ENCODE measurements around the gene C1orf198. TPM values are rescaled to one million over a fixed set of nuclear protein-coding genes. Genes with fewer than 3 reads are reported as not detected.

The C1orf198 gene
- polyA plus RNA-seq, 1 experiment = 52.7 TPM

GRCh38 chr1:230807561-230808280 is 60.6 kb downstream of the C1orf198 start:
- no peak for DNase-seq (ENCODE audit: low read depth, low spot score)
- POLR2A ChIA-PET = no interaction called here
- TF ChIP-seq CTCF (IDR thresholded peaks at IDR 0.05; ENCODE audit: low read depth, low read length) = no peak
- CTCF ChIA-PET = interaction anchor here (1.1 kb wide), 1 partner anchor 9 kb away, joined by 3 read pairs; no protein-coding TSS in a partner anchor
- Histone ChIP-seq H3K4me3 (ENCODE audit: low read depth, low read length) (no peak overlapping the region), H3K9me3 (ENCODE audit: control insufficient read depth, insufficient read depth, low read length) (no peaks in the 10 kb centered on the region), H3K27ac (ENCODE audit: low read depth, low read length) (no peak overlapping the region), H3K27me3 (ENCODE audit: control insufficient read depth, insufficient read depth, low read length) (peaks cover 2% of the 10 kb centered on the region)

GRCh38 chr1:230807029-230807428 is 61.3 kb downstream of the C1orf198 start:
- POLR2A ChIA-PET = no interaction called here
- DNase-seq (ENCODE audit: low read depth, low spot score) = no peak
- no peaks in the 10 kb centered on the region for H3K9me3 ChIP-seq (ENCODE audit: control insufficient read depth, insufficient read depth, low read length)
- H3K4me3 ChIP-seq (ENCODE audit: low read depth, low read length) = no peak overlapping the region
- no peak overlapping the region for H3K27ac ChIP-seq (ENCODE audit: low read depth, low read length)
- TF ChIP-seq CTCF (IDR thresholded peaks at IDR 0.05; ENCODE audit: low read depth, low read length) = no peak
- peaks cover 2% of the 10 kb centered on the region for H3K27me3 ChIP-seq (ENCODE audit: control insufficient read depth, insufficient read depth, low read length)
- CTCF ChIA-PET = interaction anchor here (1.1 kb wide), 1 partner anchor 9 kb away, joined by 3 read pairs; no protein-coding TSS in a partner anchor

- H3K4me3 ChIP-seq (ENCODE audit: low read depth, low read length) = no peak overlapping the region
- ChIA-PET CTCF (interaction anchor here (1.1 kb wide), 1 partner anchor 8 kb away, joined by 3 read pairs; no protein-coding TSS in a partner anchor), POLR2A (no interaction called here)
- DNase-seq (ENCODE audit: low read depth, low spot score) = no peak
- no peak for TF ChIP-seq CTCF (IDR thresholded peaks at IDR 0.05; ENCODE audit: low read depth, low read length)
- H3K27me3 ChIP-seq (ENCODE audit: control insufficient read depth, insufficient read depth, low read length) = peaks cover 2% of the 10 kb centered on the region
- no peaks in the 10 kb centered on the region for H3K9me3 ChIP-seq (ENCODE audit: control insufficient read depth, insufficient read depth, low read length)
- no peak overlapping the region for H3K27ac ChIP-seq (ENCODE audit: low read depth, low read length)
Measured at GRCh38 chr1:230806552-230806951, 61.8 kb downstream of the C1orf198 start.

- Histone ChIP-seq H3K27me3 (ENCODE audit: control insufficient read depth, insufficient read depth, low read length) (peaks cover 6% of the 10 kb centered on the region), H3K4me3 (ENCODE audit: low read depth, low read length) (no peak overlapping the region), H3K27ac (ENCODE audit: low read depth, low read length) (no peak overlapping the region), H3K9me3 (ENCODE audit: control insufficient read depth, insufficient read depth, low read length) (no peaks in the 10 kb centered on the region)
- ChIA-PET CTCF (no interaction called here), POLR2A (no interaction called here)
- TF ChIP-seq CTCF (IDR thresholded peaks at IDR 0.05; ENCODE audit: low read depth, low read length) = no peak
- no peak for DNase-seq (ENCODE audit: low read depth, low spot score)
Measured at GRCh38 chr1:230804396-230804795, 63.9 kb downstream of the C1orf198 start.
